CD4-positive, alpha-beta memory T cell (primary cell): Measurements from ENCODE around the gene FGF11. TPM values are rescaled to one million over a fixed set of nuclear protein-coding genes. Genes with fewer than 3 reads are reported as not detected.
A peak's percentile ranks its signal among the peaks of the same experiment; 100 is the strongest.
"Not testable (repeated sequence)": the region's sequence is repeated elsewhere in the genome, so short reads cannot be mapped to it uniquely, and the experiment has no call there.

Source experiments
- CTCF ChIA-PET: fragments of 350-600 bp; sonication (Branson Sonifier 250); formaldehyde crosslinking; loops from one replicate; lab custom pipeline; 2021; ENCODE audit warnings: inconsistent platforms; ENCODE audit not compliant: partially characterized antibody; lab: Charles Lee
- POLR2A ChIA-PET: fragments of 350-600 bp; sonication (Branson Sonifier 250); formaldehyde crosslinking; loops from one replicate; lab custom pipeline; 2021; ENCODE audit not compliant: partially characterized antibody; lab: Charles Lee
- DNase-seq, 5 donors: peaks; one replicate each; pipeline versions ENCODE4 v3.0.0 to v3.0.0-alpha.2; 2020 to 2022; ENCODE audit warnings: mixed read lengths in 1 of 5
- H3K27ac ChIP-seq: one replicate; pipeline ENCODE4 v1.7.0; 2013; ENCODE audit warnings: low read depth, low read length
- H3K27me3 ChIP-seq: 2 replicates; pipeline ENCODE4 v1.7.0; 2013; ENCODE audit warnings: mild to moderate bottlenecking, low read length, moderate library complexity; ENCODE audit not compliant: insufficient read depth
- H3K36me3 ChIP-seq: 2 replicates; pipeline ENCODE4 v1.7.0; 2013; ENCODE audit warnings: mild to moderate bottlenecking, low read length, moderate library complexity; ENCODE audit not compliant: insufficient read depth
- H3K4me1 ChIP-seq: 2 replicates; pipeline ENCODE4 v1.7.0; 2013; ENCODE audit warnings: mild to moderate bottlenecking, low read length, moderate library complexity; ENCODE audit not compliant: insufficient read depth
- H3K4me3 ChIP-seq, 2 donors: one replicate each; pipeline ENCODE4 v1.7.0; 2013; ENCODE audit warnings: low read length in 2 of 2, mild to moderate bottlenecking in 1 of 2
- H3K9me3 ChIP-seq, 2 donors: one replicate each; pipeline ENCODE4 v1.7.0; 2013; ENCODE audit warnings: low read length in 2 of 2, control low read depth in 1 of 2; ENCODE audit not compliant: control insufficient read depth in 1 of 2
- H3K27ac Mint-ChIP-seq, 7 donors: one replicate each; pipeline ENCODE4 v1.8.0; 2020 to 2021; ENCODE audit warnings: mixed read lengths in 7 of 7, mild to moderate bottlenecking in 6 of 7, inconsistent platforms in 3 of 7, moderate library complexity in 3 of 7
- H3K27me3 Mint-ChIP-seq, 2 donors: one replicate each; pipeline ENCODE4 v1.8.0; 2020 to 2021; ENCODE audit warnings: mixed read lengths in 2 of 2
- H3K36me3 Mint-ChIP-seq, 2 donors: one replicate each; pipeline ENCODE4 v1.8.0; 2020 to 2021; ENCODE audit warnings: mixed read lengths in 2 of 2, inconsistent platforms in 1 of 2, mild to moderate bottlenecking in 1 of 2
- H3K4me1 Mint-ChIP-seq, 4 donors: one replicate each; pipeline ENCODE4 v1.8.0; 2020 to 2021; ENCODE audit warnings: mixed read lengths in 4 of 4, mild to moderate bottlenecking in 1 of 4
- H3K4me3 Mint-ChIP-seq, 8 donors: one replicate each; pipeline ENCODE4 v1.8.0; 2020 to 2021; ENCODE audit warnings: mixed read lengths in 8 of 8, mild to moderate bottlenecking in 7 of 8, moderate library complexity in 6 of 8, inconsistent platforms in 3 of 8
- H3K9me3 Mint-ChIP-seq, 8 donors: one replicate each; pipeline ENCODE4 v1.8.0; 2020 to 2021; ENCODE audit warnings: mixed read lengths in 8 of 8, mild to moderate bottlenecking in 5 of 8, inconsistent platforms in 3 of 8, moderate library complexity in 1 of 8
- intact Hi-C: fragments of 100-400 bp; cut with micrococcal nuclease; formaldehyde crosslinking; loops from one replicate; pipeline ENCODE4 v1.15.1; 2023
- polyA plus RNA-seq, 2 donors: library from polyadenylated mRNA; unstranded; fragments of 300-500 nt; fragmentation: Illumina TruSeq; gene quantifications; one replicate each; pipeline ENCODE4 v1.2.3, GENCODE V29; 2021
- total RNA-seq, 2 experiments: library from RNA; stranded (reverse); gene quantifications; one replicate each; pipeline ENCODE4 v1.2.3, GENCODE V29; 2021

The FGF11 gene
- total and polyA plus RNA-seq, 4 experiments from 2014 or later: 0.14 to 3.3 (median 2.7) TPM; not detected in 1

DNA sequence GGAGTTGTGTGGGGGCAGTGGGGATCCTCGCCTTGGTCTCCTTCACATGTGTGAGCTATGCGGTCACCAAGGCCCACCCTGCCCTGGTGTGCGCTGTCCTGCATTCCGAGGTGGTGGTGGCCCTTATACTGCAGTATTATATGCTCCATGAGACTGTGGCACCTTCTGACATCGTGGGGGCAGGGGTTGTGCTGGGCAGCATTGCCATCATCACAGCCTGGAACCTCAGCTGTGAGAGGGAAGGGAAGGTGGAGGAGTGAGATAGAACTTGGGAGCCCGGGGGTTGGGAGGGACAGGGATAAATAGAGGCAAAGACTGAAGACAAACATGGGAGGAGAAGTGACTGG lies 43.4 kb downstream of the FGF11 start:
- CTCF ChIA-PET: interaction anchor here (1.2 kb wide), 1 partner anchor 127 kb away, joined by 3 read pairs; the partner anchor contains the start of gene TMEM95
- peak overlapping the region; percentile 92 to 95 for H3K4me3 ChIP-seq
- DNase-seq: not testable (repeated sequence)

GRCh38 chr17:7483255-7484066 lies 44.1 kb downstream of the FGF11 start:
- peak overlapping the region; percentile 92 to 95 for H3K4me3 ChIP-seq
- no peaks in the 10 kb centered on the region for H3K27me3 ChIP-seq
- intact Hi-C loops: loop anchor here (1.0 to 2.0 kb wide), 11 partner anchors 28 to 268 kb away; partner anchors contain the start of genes ELP5, NEURL4, PHF23 and TMEM102
- ChIA-PET CTCF (interaction anchor here (1.0 to 5.7 kb wide), 3 partner anchors 47 to 204 kb away, joined by 3 to 52 read pairs (median 3); partner anchors contain the start of genes TMEM102, TMEM95 and TP53), POLR2A (interaction anchor here (0.7 to 13.8 kb wide), 47 partner anchors 8 to 707 kb away, joined by 3 to 398 read pairs (median 8); partner anchors contain the start of genes ACADVL, ACAP1, BORCS6 and CD68)
- Mint-ChIP-seq H3K36me3 (peaks cover 0 to 42% of the 10 kb centered on the region in 2 donors), H3K4me1 (peaks cover 43 to 85% (median 61%) of the 10 kb centered on the region in 4 donors), H3K27ac (peak overlapping the region; percentile 99 to 100 (median 100)), H3K27me3 (no peaks in the 10 kb centered on the region), H3K4me3 (peak overlapping the region; percentile 96 to 100 (median 98)), H3K9me3 (peaks cover 0 to 9% (median 0%) of the 10 kb centered on the region in 8 donors)
- no peaks in the 10 kb centered on the region for H3K9me3 ChIP-seq
- peak; percentile 96 to 98 (median 97) for DNase-seq
- H3K27ac ChIP-seq: peak overlapping the region; percentile 99
- no peaks in the 10 kb centered on the region for H3K36me3 ChIP-seq
- peaks cover 53% of the 10 kb centered on the region for H3K4me1 ChIP-seq

More for the DNA sequence above, 43.4 kb downstream of the FGF11 start:
- H3K9me3 Mint-ChIP-seq, H3K27me3 ChIP-seq, H3K9me3 ChIP-seq, H3K27me3 Mint-ChIP-seq, H3K36me3 ChIP-seq, intact Hi-C loops: not testable (repeated sequence)
- H3K27ac Mint-ChIP-seq: peak overlapping the region; percentile 99 to 100 (median 100)
- H3K4me1 Mint-ChIP-seq: peaks cover 48 to 89% (median 63%) of the 10 kb centered on the region in 4 donors
- peak overlapping the region; percentile 96 to 100 (median 98) for H3K4me3 Mint-ChIP-seq
- Histone ChIP-seq H3K27ac (peak overlapping the region; percentile 99), H3K4me1 (peaks cover 54% of the 10 kb centered on the region)
- POLR2A ChIA-PET: interaction anchor here (1.3 to 13.8 kb wide), 12 partner anchors 20 to 204 kb away, joined by 4 to 398 read pairs (median 23); partner anchors contain the start of genes ACAP1, CHRNB1, FGF11 and FXR2
- H3K36me3 Mint-ChIP-seq: peaks cover 0 to 45% of the 10 kb centered on the region in 2 donors

DNA sequence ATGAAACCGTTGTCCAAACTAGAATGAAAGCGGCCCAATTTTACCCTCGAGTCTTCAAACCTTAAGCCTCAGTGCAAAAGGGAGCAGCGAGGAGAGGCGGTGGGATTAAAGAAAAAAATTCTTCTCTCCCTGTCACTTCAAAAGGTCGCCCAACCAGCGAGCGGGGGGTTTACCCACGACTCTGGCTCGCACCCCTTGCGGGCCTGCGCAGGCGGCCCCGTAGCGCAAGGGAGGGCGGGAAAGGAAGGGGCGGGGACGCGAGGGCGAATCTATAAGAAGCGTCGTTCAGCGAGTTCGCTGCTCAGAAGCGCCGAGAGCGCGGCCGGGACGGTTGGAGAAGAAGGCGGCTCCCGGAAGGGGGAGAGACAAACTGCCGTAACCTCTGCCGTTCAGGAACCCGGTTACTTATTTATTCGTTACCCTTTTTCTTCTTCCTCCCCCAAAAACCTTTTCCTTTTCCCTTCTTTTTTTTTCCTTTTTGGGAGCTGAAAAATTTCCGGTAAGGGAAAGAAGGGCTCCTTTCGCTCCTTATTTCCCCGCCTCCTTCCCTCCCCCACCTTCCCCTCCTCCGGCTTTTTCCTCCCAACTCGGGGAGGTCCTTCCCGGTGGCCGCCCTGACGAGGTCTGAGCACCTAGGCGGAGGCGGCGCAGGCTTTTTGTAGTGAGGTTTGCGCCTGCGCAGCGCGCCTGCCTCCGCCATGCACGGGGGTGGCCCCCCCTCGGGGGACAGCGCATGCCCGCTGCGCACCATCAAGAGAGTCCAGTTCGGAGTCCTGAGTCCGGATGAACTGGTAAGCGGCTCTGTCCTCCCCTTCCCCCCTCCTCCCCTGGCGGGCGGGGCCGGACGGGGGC lies 45.0 kb downstream of the FGF11 start, which contains the start of gene POLR2A:
TSS of gene POLR2A (plus strand) at position 300 of the 852 bp plus-strand sequence.
- Histone ChIP-seq H3K36me3 (no peaks in the 10 kb centered on the region), H3K4me3 (peak within 1 kb of the TSS; percentile 92 to 95), H3K27me3 (no peaks in the 10 kb centered on the region), H3K27ac (peak within 1 kb of the TSS; percentile 99), H3K9me3 (no peaks in the 10 kb centered on the region), H3K4me1 (peaks cover 59% of the 10 kb centered on the region)
- Mint-ChIP-seq H3K4me3 (peak within 1 kb of the TSS; percentile 96 to 100 (median 98)), H3K36me3 (peaks cover 0 to 46% of the 10 kb centered on the region in 2 donors), H3K9me3 (peaks cover 0 to 9% (median 0%) of the 10 kb centered on the region in 8 donors), H3K27me3 (no peaks in the 10 kb centered on the region), H3K27ac (peak within 1 kb of the TSS; percentile 99 to 100 (median 100)), H3K4me1 (peaks cover 47 to 89% (median 65%) of the 10 kb centered on the region in 4 donors)
- ChIA-PET POLR2A (interaction anchor here (0.6 to 13.8 kb wide), 52 partner anchors 8 to 706 kb away, joined by 3 to 398 read pairs (median 6); partner anchors contain the start of genes ACADVL, ACAP1, BORCS6 and CD68), CTCF (interaction anchor here (1.0 to 5.7 kb wide), 4 partner anchors 30 to 203 kb away, joined by 3 to 52 read pairs (median 7); partner anchors contain the start of genes TMEM102, TMEM95 and TP53)
- DNase-seq: peak; percentile 97 to 99 (median 99)
- intact Hi-C loops: loop anchor here (1.0 to 2.0 kb wide), 11 partner anchors 29 to 269 kb away; partner anchors contain the start of genes ELP5, NEURL4, PHF23 and TMEM102

GRCh38 chr17:7484919-7485377 lies 45.6 kb downstream of the FGF11 start:
- Mint-ChIP-seq H3K4me3 (peak overlapping the region; percentile 96 to 100 (median 98)), H3K9me3 (peaks cover 0 to 9% (median 0%) of the 10 kb centered on the region in 8 donors), H3K27ac (peak overlapping the region; percentile 99 to 100 (median 100)), H3K4me1 (peaks cover 52 to 92% (median 68%) of the 10 kb centered on the region in 4 donors), H3K27me3 (no peaks in the 10 kb centered on the region), H3K36me3 (peaks cover 0 to 44% of the 10 kb centered on the region in 2 donors)
- Histone ChIP-seq H3K9me3 (no peaks in the 10 kb centered on the region), H3K27me3 (no peaks in the 10 kb centered on the region), H3K36me3 (no peaks in the 10 kb centered on the region), H3K27ac (peak overlapping the region; percentile 99), H3K4me1 (peaks cover 61% of the 10 kb centered on the region), H3K4me3 (peak overlapping the region; percentile 55 to 92)
- peak in 1 of 5 donors; percentile 50 for DNase-seq
- ChIA-PET CTCF (interaction anchor here (0.7 to 5.7 kb wide), 6 partner anchors 9 to 130 kb away, joined by 3 to 52 read pairs (median 8); partner anchors contain the start of genes SENP3, TMEM102 and TMEM95), POLR2A (interaction anchor here (0.6 to 13.8 kb wide), 45 partner anchors 7 to 705 kb away, joined by 3 to 398 read pairs (median 8); partner anchors contain the start of genes ACAP1, BORCS6, CD68 and CHRNB1)
- intact Hi-C loops: loop anchor here (1.0 to 2.0 kb wide), 11 partner anchors 30 to 270 kb away; partner anchors contain the start of genes ELP5, NEURL4, PHF23 and TMEM102

DNA sequence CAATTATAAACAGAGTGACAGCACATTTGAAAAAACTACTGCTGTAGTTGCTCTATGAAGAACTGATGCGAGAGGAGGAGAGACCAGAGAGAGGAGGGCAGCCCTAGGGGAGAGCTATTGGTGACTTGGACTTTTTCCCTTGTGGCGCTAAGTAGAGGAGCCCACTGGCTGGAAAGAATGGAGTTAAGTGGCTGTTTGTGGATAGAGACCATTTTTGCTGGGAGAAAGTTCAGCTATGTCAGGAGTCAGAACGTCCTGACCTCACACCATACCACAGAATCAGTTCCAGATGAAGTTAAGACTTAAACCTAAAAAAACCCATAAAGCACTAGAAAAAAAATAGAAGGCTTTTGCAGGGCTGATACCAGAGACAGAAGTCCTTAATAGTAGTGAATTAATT lies 46.9 kb downstream of the FGF11 start:
- peaks cover 0 to 9% (median 0%) of the 10 kb centered on the region in 8 donors for H3K9me3 Mint-ChIP-seq
- H3K27me3 Mint-ChIP-seq: no peaks in the 10 kb centered on the region
- peak overlapping the region; percentile 18 for H3K27ac ChIP-seq
- H3K36me3 Mint-ChIP-seq: peaks cover 0 to 47% of the 10 kb centered on the region in 2 donors
- intact Hi-C loops: no loop called here
- peaks cover 3% of the 10 kb centered on the region for H3K36me3 ChIP-seq
- DNase-seq: no peak
- ChIA-PET CTCF (interaction anchor here (0.7 to 5.7 kb wide), 8 partner anchors 10 to 202 kb away, joined by 3 to 52 read pairs (median 6); partner anchors contain the start of genes SENP3, TMEM102, TMEM95 and WRAP53), POLR2A (interaction anchor here (0.7 to 13.8 kb wide), 23 partner anchors 10 to 200 kb away, joined by 3 to 398 read pairs (median 20); partner anchors contain the start of genes ACAP1, CHRNB1, FGF11 and MPDU1)
- H3K4me1 Mint-ChIP-seq: peaks cover 54 to 92% (median 70%) of the 10 kb centered on the region in 4 donors
- H3K27ac Mint-ChIP-seq: peak overlapping the region; percentile 55 to 100 (median 83)
- H3K4me3 ChIP-seq: peak overlapping the region; percentile 17 to 49
- peaks cover 63% of the 10 kb centered on the region for H3K4me1 ChIP-seq
- peak overlapping the region; percentile 78 to 98 (median 84) for H3K4me3 Mint-ChIP-seq
- no peaks in the 10 kb centered on the region for H3K9me3 ChIP-seq
- H3K27me3 ChIP-seq: no peaks in the 10 kb centered on the region
